Left lung (tissue), 10 donors: Measurements from ENCODE around the gene PPP1R3E. TPM values are rescaled to one million over a fixed set of nuclear protein-coding genes. Genes with fewer than 3 reads are reported as not detected.

Experiments used
- ATAC-seq: fragments of 200-7000 bp; cut with Tn5 transposase; one replicate; pipeline ENCODE4 v1.9.1; 2020; ENCODE audit warnings: moderate library complexity
- DNase-seq, 4 donors: peaks; one replicate each; pipeline ENCODE4 v3.0.0-alpha.2; 2013 to 2020
- H3K27ac ChIP-seq, 2 donors: fragments of 200-600 bp; sonication (generic) in 1 of 2; one replicate each; pipeline versions ENCODE4 v1.5.0 to v1.8.0; 2020 to 2021
- H3K27me3 ChIP-seq, 2 donors: fragments of 200-600 bp; sonication (generic) in 1 of 2; one replicate each; pipeline versions ENCODE4 v1.5.0 to v1.8.0; 2020 to 2021
- H3K36me3 ChIP-seq, 2 donors: fragments of 200-600 bp; sonication (generic) in 1 of 2; one replicate each; pipeline versions ENCODE4 v1.5.0 to v1.8.0; 2020 to 2021
- H3K4me1 ChIP-seq, 2 donors: fragments of 200-600 bp; one replicate each; pipeline ENCODE4 v1.8.0; 2021
- H3K4me3 ChIP-seq, 2 donors: fragments of 200-600 bp; sonication (generic) in 1 of 2; one replicate each; pipeline versions ENCODE4 v1.5.0 to v1.8.0; 2020 to 2021; ENCODE audit warnings: mild to moderate bottlenecking in 1 of 2
- H3K9me3 ChIP-seq, 2 donors: fragments of 200-600 bp; sonication (generic) in 1 of 2; one replicate each; pipeline versions ENCODE4 v1.5.0 to v1.8.0; 2020 to 2021
- intact Hi-C, 2 donors: fragments of 100-400 bp; cut with DNase I; formaldehyde crosslinking; loops; one replicate each; pipeline versions ENCODE4 v1.11.2 to v1.14.2; 2022
- polyA plus RNA-seq, 6 donors: library from polyadenylated mRNA; unstranded; fragments of 120-200 nt; gene quantifications; one replicate each; pipeline ENCODE4 v1.2.1, GENCODE V29; 2013; ENCODE audit not compliant: insufficient read length in 6 of 6
- total RNA-seq, 2 donors: library from RNA; stranded (reverse); fragmentation: NEBNext Ultra II Directional; extraction: Animal tissue kit (Norgen Biotek cat#: 25700); gene quantifications; one replicate each; pipeline ENCODE4 v1.2.1, GENCODE V29; 2021
- TF ChIP-seq, protein P1 (sequence below), 2 donors: fragments of 200-600 bp; sonication (generic) in 1 of 2; IDR thresholded peaks; one replicate each; pipeline versions ENCODE4 v1.5.0 to v1.8.0; 2021; ENCODE audit warnings: antibody characterized with exemption in 2 of 2
- donor health status: DM: no; HTN: yes; CAD: no.
- donor health status: DM: no; HTN: no; CAD: no.

Gene PPP1R3E
- total and polyA plus RNA-seq, 8 donors, result 11.3 to 24.5 (median 19.7) TPM

GRCh38 chr14:23306412-23307145, 3.9 kb upstream of the PPP1R3E start, which contains the start of gene BCL2L2:
TSS of gene BCL2L2 (plus strand) at chr14:23306833. CDS start at chr14:23307768, 935 bp downstream.
- Histone ChIP-seq H3K27ac (peak within 1 kb of the TSS; percentile 78 to 84), H3K9me3 (no peaks in the 10 kb centered on the region), H3K27me3 (no peaks in the 10 kb centered on the region), H3K4me3 (peak within 1 kb of the TSS; percentile 82 to 85), H3K36me3 (peaks cover 0 to 25% of the 10 kb centered on the region in 2 donors), H3K4me1 (peaks cover 25 to 41% of the 10 kb centered on the region in 2 donors)
- DNase-seq (peak; percentile 90 to 94 (median 92)), ATAC-seq (peak; percentile 77)
- TF ChIP-seq, protein P1, sequence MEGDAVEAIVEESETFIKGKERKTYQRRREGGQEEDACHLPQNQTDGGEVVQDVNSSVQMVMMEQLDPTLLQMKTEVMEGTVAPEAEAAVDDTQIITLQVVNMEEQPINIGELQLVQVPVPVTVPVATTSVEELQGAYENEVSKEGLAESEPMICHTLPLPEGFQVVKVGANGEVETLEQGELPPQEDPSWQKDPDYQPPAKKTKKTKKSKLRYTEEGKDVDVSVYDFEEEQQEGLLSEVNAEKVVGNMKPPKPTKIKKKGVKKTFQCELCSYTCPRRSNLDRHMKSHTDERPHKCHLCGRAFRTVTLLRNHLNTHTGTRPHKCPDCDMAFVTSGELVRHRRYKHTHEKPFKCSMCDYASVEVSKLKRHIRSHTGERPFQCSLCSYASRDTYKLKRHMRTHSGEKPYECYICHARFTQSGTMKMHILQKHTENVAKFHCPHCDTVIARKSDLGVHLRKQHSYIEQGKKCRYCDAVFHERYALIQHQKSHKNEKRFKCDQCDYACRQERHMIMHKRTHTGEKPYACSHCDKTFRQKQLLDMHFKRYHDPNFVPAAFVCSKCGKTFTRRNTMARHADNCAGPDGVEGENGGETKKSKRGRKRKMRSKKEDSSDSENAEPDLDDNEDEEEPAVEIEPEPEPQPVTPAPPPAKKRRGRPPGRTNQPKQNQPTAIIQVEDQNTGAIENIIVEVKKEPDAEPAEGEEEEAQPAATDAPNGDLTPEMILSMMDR (IDR thresholded peaks at IDR 0.05), result no peak
- intact Hi-C loops, result no loop called here

DNA sequence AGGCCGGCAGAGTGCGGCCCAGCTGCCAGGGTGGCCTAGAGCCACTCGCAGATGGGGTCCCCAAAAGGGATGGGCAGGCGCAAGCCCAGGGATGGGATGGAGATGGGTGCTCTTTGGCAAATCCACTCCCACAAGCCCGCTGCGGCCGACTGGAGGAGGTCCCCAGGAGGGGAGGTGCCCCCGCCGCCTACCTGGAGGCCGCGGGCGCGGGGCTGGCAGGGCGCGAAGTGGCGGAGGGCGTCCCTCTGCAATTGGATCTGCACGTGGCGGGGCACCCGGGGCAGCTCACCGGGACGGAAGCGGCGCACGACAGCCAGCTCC, 730 bp downstream of the PPP1R3E start:
- intact Hi-C loops, result no loop called here
- DNase-seq, result no peak
- H3K4me3 ChIP-seq, result peak overlapping the region; percentile 74 to 90

GRCh38 chr14:23301288-23301968, 1.2 kb downstream of the PPP1R3E start:
- intact Hi-C loops, result no loop called here

More for the DNA sequence above, 730 bp downstream of the PPP1R3E start:
- Histone ChIP-seq H3K4me1 (peaks cover 16 to 42% of the 10 kb centered on the region in 2 donors), H3K9me3 (no peaks in the 10 kb centered on the region), H3K27ac (peak overlapping the region; percentile 97 to 99), H3K36me3 (peaks cover 0 to 17% of the 10 kb centered on the region in 2 donors), H3K27me3 (no peaks in the 10 kb centered on the region)
- peak; percentile 10 for ATAC-seq
- TF ChIP-seq, protein P1 (IDR thresholded peaks at IDR 0.05), result no peak

DNA sequence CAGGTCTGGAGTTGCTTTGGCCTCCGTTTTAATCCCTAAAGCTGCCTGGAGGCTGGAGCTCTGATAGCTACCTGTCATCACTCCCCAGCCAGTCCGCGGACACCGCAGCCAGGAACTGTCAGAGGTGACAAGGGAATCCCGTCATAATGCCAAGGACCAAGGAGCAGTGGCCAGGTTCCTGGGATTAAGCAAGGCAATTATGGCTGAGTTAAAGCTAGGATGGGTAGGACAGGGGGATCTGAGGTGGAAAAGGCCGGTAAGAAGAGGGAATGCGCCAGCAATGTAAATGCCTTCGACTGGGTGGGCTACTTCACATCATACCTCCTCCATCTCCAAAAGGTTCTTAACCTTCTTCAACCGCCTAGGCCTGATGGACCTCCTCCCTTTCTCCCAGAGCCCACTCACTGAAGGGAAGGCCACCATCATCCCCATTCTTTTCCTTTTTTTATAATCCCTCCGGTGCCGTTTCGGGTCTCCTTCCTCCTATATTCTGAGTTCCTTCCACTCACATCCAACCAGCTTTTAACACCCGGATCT, 1.9 kb downstream of the PPP1R3E start:
- intact Hi-C loops, result no loop called here
- Histone ChIP-seq H3K36me3 (peaks cover 0 to 22% of the 10 kb centered on the region in 2 donors), H3K27ac (peak overlapping the region; percentile 97 to 99), H3K4me1 (peaks cover 10 to 33% of the 10 kb centered on the region in 2 donors), H3K4me3 (peak overlapping the region; percentile 35 to 90), H3K27me3 (no peaks in the 10 kb centered on the region), H3K9me3 (no peaks in the 10 kb centered on the region)
- ATAC-seq, result no peak
- TF ChIP-seq, protein P1 (IDR thresholded peaks at IDR 0.05), result no peak
- DNase-seq, result no peak

More at GRCh38 chr14:23301288-23301968, 1.2 kb downstream of the PPP1R3E start:
- ATAC-seq, result peak; percentile 85
- TF ChIP-seq, protein P1 (IDR thresholded peaks at IDR 0.05), result peak; percentile 69 to 75
- Histone ChIP-seq H3K9me3 (no peaks in the 10 kb centered on the region), H3K4me3 (peak overlapping the region; percentile 74 to 90), H3K27ac (peak overlapping the region; percentile 97 to 99), H3K36me3 (peaks cover 0 to 22% of the 10 kb centered on the region in 2 donors), H3K27me3 (no peaks in the 10 kb centered on the region), H3K4me1 (peaks cover 16 to 39% of the 10 kb centered on the region in 2 donors)
- peak; percentile 98 to 100 (median 100) for DNase-seq
